Activated CD8-positive, alpha-beta memory T cell treated with anti-CD3 and anti-CD28 coated beads, Interleukin-2, amount 10 ng/mL, durations not matched to agents 7 days and 5 days (primary cell): ENCODE measurements around the gene RPL36A. TPM values are rescaled to one million over a fixed set of nuclear protein-coding genes. Genes with fewer than 3 reads are reported as not detected.

ENCODE experiments used
- ATAC-seq: fragments of 150-1000 bp; cut with Tn5 transposase; one replicate; pipeline ENCODE4 v1.10.0; 2021; ENCODE audit warnings: moderate library complexity
- CTCF ChIA-PET: fragments of 350-600 bp; sonication (Branson Sonifier 250); formaldehyde crosslinking; loops from one replicate; lab custom pipeline; 2021; ENCODE audit warnings: antibody characterized with exemption; lab: Charles Lee
- DNase-seq: peaks from one replicate; pipeline ENCODE4 v3.0.0-alpha.2; 2020
- H3K27ac Mint-ChIP-seq: one replicate; pipeline ENCODE4 v1.8.0; 2021; ENCODE audit warnings: mild to moderate bottlenecking, mixed read lengths
- H3K27me3 Mint-ChIP-seq: one replicate; pipeline ENCODE4 v1.8.0; 2021; ENCODE audit warnings: mixed read lengths
- H3K36me3 Mint-ChIP-seq: one replicate; pipeline ENCODE4 v1.8.0; 2021; ENCODE audit warnings: mild to moderate bottlenecking, mixed read lengths
- H3K4me1 Mint-ChIP-seq: one replicate; pipeline ENCODE4 v1.8.0; 2021; ENCODE audit warnings: mixed read lengths
- H3K4me3 Mint-ChIP-seq: one replicate; pipeline ENCODE4 v1.8.0; 2021; ENCODE audit warnings: mild to moderate bottlenecking, moderate library complexity, mixed read lengths
- H3K9me3 Mint-ChIP-seq: one replicate; pipeline ENCODE4 v1.8.0; 2022; ENCODE audit warnings: low read depth, mixed read lengths
- total RNA-seq, 2 experiments: library from RNA; stranded (reverse); gene quantifications; one replicate each; pipeline ENCODE4 v1.2.3, GENCODE V29; 2021

The RPL36A gene
- 100 to 1,000 TPM; 178 to 225 TPM for total RNA-seq

DNA sequence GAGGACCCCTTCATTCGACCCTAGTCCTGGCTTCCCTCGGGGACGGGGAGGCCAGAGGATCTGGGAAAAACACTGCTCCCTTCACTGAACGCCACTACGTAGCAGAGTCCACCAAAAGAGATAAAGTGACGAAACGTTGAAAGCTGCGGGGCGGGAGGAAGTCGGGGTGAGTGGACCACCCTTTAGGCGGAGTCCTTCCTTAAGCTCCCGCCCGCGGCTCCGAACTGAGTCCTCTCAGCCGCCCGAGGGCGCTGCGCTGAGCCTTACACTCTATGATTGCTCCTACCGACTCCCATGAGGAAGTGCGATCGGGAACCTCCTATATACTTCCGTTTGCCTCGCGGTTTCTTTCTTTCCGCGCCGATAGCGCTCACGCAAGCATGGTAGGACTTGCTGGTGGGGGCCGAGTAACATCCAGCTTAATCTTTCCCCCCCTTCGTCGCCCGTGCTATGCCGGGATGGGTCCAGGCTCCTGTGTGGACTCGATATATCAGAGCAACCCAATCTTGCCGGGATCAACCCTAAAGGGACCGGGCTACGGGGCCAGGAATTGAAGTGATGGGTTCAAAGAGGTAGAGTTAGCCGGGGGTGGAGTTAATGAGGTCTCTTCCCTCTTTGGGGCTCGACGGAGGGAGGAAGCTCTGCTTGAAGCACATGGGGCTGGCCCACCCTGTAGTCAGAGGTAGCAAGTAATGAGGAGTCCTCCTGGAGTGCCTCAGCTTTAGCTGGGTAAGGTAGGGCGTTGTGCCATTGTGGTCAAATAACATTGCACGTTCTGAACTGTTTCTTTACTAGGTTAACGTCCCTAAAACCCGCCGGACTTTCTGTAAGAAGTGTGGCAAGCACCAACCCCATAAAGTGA lies at the start of gene RPL36A:
Gene RPL36A, plus strand, starts transcription at position 348 of the 862 bp plus-strand sequence. Its CDS starts 33 bp downstream, at position 381.
- CTCF ChIA-PET = interaction anchor here (0.8 to 2.0 kb wide), 8 partner anchors 10 to 43 kb away, joined by 3 to 6 read pairs (median 4); partner anchors contain the start of genes GLA and TIMM8A
- peak within 1 kb of the TSS; percentile 88 for H3K4me3 Mint-ChIP-seq
- H3K9me3 Mint-ChIP-seq = no peaks in the 10 kb centered on the region
- DNase-seq (peak; percentile 90), ATAC-seq (peak; percentile 97)
- H3K36me3 Mint-ChIP-seq = peaks cover 31% of the 10 kb centered on the region
- peak within 1 kb of the TSS; percentile 89 for H3K27ac Mint-ChIP-seq
- peaks cover 27% of the 10 kb centered on the region for H3K4me1 Mint-ChIP-seq
- peaks cover 2% of the 10 kb centered on the region for H3K27me3 Mint-ChIP-seq

DNA sequence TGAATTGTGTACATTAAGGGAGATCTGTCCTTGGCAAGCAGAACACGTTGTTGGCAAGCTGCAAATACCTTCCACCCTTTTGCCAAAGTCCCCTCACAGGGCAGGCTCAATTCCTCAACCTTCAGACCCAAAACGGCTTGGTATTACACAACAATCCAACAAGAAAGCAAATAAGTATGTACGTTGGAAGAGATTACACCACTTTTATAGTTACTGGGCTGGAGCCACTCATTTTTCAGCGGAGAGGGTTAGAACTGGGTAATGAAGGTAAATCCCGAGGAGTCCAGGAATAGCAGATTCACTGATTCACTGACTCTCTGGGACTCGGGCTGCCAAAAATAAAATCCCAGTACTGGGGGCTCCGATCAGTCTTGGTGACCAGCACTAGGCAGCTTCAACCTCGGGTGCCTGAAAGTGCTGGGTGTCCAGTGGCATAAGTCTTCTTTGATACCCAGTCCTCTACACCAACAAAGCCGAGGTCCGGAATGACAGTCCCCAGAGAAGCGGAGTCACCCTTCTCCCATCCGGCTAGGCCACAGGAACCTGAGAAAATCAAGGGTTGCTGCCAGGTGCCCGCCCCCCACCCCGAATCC lies 42.9 kb upstream of the RPL36A start:
- H3K36me3 Mint-ChIP-seq = peaks cover 11% of the 10 kb centered on the region
- H3K9me3 Mint-ChIP-seq = no peaks in the 10 kb centered on the region
- H3K27me3 Mint-ChIP-seq = no peaks in the 10 kb centered on the region
- H3K27ac Mint-ChIP-seq = peak overlapping the region; percentile 91
- H3K4me3 Mint-ChIP-seq = peak overlapping the region; percentile 89
- no peak for DNase-seq
- H3K4me1 Mint-ChIP-seq = peaks cover 15% of the 10 kb centered on the region
- CTCF ChIA-PET = interaction anchor here (1.4 kb wide), 1 partner anchor 43 kb away, joined by 5 read pairs; the partner anchor contains the start of gene RPL36A
- ATAC-seq = peak; percentile 7

DNA sequence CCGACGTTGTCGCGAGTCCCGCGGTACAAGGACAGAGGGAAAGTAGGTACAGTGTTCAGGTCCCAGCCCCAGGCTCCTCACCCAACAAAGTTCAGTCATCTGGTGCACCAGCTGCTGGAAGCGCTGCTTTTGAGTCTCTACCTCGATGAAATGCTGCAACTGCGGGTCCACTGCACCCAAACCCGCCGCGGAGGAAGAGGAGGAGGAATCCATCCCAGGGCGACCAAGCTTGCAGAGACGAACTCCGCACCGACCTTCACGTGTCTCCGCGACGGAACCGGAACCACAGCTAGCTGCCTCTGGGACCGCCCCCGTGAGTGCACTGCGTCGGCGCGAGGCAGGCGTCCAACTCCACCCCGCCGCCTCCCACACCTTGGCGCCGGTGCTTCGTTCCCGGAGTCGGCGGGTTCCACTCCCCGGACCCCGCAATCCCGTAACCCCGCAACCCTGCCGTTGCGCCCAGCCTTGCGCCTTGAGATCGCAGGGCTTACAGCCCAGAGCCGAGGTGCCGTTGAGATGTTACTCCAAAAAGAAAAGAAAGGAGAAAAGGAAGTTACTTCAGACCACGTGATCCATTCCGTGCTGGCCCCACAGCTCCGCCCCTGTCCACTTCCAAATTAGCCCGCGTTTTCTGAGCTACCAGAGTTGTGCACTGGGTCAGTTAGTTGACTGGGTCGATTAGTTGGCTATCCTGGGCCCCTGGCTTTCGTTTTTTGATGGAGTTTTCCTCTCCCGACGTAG lies 42.2 kb upstream of the RPL36A start, which contains the start of gene TIMM8A:
Gene TIMM8A, minus strand, starts transcription at position 291 of the 741 bp plus-strand sequence. Its CDS starts 78 bp downstream, at position 213.
- CTCF ChIA-PET = interaction anchor here (1.4 kb wide), 1 partner anchor 42 kb away, joined by 5 read pairs; the partner anchor contains the start of gene RPL36A
- Mint-ChIP-seq H3K4me3 (peak within 1 kb of the TSS; percentile 89), H3K9me3 (no peaks in the 10 kb centered on the region), H3K27ac (peak within 1 kb of the TSS; percentile 91), H3K36me3 (peaks cover 8% of the 10 kb centered on the region), H3K4me1 (peaks cover 15% of the 10 kb centered on the region), H3K27me3 (no peaks in the 10 kb centered on the region)
- ATAC-seq (peak; percentile 99), DNase-seq (peak; percentile 86)

DNA sequence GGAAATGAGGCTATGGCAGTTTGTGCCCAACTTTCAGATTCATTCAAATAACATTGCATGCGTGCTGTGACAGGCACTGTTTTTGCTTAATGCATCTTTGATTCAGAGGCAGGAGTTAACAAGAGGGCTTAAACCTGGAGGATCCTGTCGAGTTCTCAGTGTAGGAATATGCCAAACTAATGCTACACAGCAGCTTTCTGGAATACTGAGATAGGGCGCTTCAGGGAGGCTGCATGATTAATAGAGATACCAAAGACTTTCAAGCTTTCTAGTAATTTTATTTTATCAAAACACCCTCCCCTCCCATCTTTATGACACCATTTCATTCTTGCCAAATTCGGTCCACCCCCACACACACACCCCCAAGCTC lies 41.6 kb upstream of the RPL36A start:
- Mint-ChIP-seq H3K9me3 (no peaks in the 10 kb centered on the region), H3K4me1 (peaks cover 15% of the 10 kb centered on the region), H3K36me3 (peaks cover 5% of the 10 kb centered on the region), H3K27me3 (no peaks in the 10 kb centered on the region), H3K27ac (peak overlapping the region; percentile 91), H3K4me3 (peak overlapping the region; percentile 89)
- ATAC-seq = no peak
- CTCF ChIA-PET = interaction anchor here (0.8 to 1.4 kb wide), 1 partner anchor 42 kb away, joined by 3 to 5 read pairs; the partner anchor contains the start of gene RPL36A
- DNase-seq = no peak

DNA sequence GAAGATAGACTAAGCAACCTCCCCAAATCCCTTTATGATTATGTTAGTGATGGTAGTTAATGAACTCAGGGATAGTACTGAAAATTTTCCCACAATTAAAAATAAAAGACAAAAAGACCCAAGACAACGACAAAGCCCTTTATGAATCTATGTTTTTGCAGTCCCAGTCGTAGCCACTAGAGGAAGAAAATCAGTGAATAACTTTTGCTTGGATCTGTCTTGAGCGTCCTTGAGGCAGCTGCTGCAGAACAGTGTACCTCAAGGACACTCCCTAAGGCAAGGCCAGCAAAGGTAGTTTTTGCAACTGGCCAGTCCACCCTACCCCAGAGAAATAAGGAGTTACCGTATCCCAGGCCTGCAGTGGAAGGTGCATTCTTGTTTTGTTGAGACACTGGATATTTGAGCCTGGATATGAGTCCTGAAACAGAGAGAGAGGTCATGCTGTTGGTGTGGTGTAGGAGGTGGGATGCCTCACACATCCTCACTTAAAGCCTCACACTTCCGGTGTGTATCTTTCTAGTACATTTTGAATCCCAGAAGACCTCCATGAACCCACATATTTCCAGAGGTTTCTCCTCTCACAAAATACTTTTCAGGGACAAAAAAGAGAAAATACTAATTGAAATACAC lies 33.5 kb upstream of the RPL36A start:
- ATAC-seq = no peak
- H3K4me3 Mint-ChIP-seq = no peak overlapping the region
- H3K36me3 Mint-ChIP-seq = no peaks in the 10 kb centered on the region
- H3K9me3 Mint-ChIP-seq = no peaks in the 10 kb centered on the region
- no peak for DNase-seq
- H3K27me3 Mint-ChIP-seq = no peaks in the 10 kb centered on the region
- peaks cover 8% of the 10 kb centered on the region for H3K4me1 Mint-ChIP-seq
- CTCF ChIA-PET = interaction anchor here (1.3 kb wide), 1 partner anchor 33 kb away, joined by 4 read pairs; the partner anchor contains the start of gene RPL36A
- no peak overlapping the region for H3K27ac Mint-ChIP-seq

DNA sequence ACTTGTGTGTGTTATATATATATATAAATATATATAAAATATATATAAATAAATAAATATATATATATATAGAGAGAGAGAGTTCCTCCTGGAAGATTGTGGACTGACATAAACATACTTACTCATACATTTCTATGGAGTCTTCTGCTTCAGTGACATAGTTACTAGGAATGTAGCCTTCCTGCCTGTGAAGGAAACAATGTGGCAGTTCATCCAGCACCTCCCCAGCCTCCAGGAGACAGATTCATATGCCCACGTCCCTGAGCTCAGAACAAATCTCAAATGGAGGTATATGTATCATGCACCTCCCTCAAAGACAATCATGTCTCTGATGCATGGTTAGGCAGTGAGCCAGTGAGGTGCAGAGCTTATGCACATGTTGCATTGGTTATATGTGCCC lies 30.8 kb upstream of the RPL36A start:
- Mint-ChIP-seq H3K27ac (no peak overlapping the region), H3K4me3 (no peak overlapping the region), H3K27me3 (no peaks in the 10 kb centered on the region), H3K9me3 (no peaks in the 10 kb centered on the region), H3K4me1 (peaks cover 8% of the 10 kb centered on the region), H3K36me3 (no peaks in the 10 kb centered on the region)
- DNase-seq = no peak
- CTCF ChIA-PET = no interaction called here
- no peak for ATAC-seq

DNA sequence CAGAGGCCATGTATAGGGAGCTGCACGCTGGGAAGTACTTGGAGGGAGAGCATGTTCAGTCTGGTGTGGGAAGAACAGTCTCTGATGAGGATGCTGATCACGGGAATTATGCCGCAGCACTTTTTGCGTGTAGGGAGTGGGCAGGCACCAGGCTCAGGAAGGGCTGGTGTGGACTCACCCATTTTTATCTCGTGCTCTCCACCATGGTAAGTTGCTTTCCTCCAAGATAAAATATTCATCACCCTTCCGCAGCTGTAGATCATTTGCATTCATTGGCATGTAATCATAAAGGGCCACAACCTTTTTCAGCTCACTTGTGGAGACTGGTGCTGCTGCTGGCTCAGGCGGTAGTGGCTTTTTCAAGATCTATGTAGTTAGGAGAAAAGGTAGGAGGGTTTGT lies 30.4 kb upstream of the RPL36A start:
- CTCF ChIA-PET = no interaction called here

DNA sequence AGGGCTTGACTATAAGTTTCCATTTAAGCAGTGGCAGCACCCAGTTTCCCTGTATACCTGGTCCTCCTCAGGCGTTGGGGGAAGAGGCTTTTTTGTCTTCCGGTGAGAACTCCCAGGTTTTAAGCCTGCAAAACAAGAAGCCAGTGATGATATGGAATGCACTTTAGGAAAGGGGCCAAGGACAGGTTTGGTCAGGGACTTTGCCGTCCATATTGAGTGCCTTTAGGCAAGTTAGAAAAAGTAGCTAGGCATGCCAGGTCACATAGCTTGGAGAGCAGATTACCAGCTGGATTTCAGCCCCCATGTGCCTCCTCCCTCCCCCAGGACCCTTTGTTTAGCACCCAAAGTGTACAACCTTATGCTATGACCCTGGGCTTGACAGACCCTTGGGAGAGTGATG lies 28.7 kb upstream of the RPL36A start:
- DNase-seq (no peak), ATAC-seq (no peak)
- no peak overlapping the region for H3K27ac Mint-ChIP-seq
- H3K36me3 Mint-ChIP-seq = no peaks in the 10 kb centered on the region
- CTCF ChIA-PET = no interaction called here
- H3K9me3 Mint-ChIP-seq = no peaks in the 10 kb centered on the region
- peaks cover 8% of the 10 kb centered on the region for H3K4me1 Mint-ChIP-seq
- H3K4me3 Mint-ChIP-seq = no peak overlapping the region
- H3K27me3 Mint-ChIP-seq = no peaks in the 10 kb centered on the region

More for the DNA sequence above, 30.4 kb upstream of the RPL36A start:
- no peak overlapping the region for H3K27ac Mint-ChIP-seq
- H3K9me3 Mint-ChIP-seq = no peaks in the 10 kb centered on the region
- DNase-seq (no peak), ATAC-seq (no peak)
- H3K36me3 Mint-ChIP-seq = no peaks in the 10 kb centered on the region
- peaks cover 8% of the 10 kb centered on the region for H3K4me1 Mint-ChIP-seq
- H3K27me3 Mint-ChIP-seq = no peaks in the 10 kb centered on the region
- H3K4me3 Mint-ChIP-seq = no peak overlapping the region

DNA sequence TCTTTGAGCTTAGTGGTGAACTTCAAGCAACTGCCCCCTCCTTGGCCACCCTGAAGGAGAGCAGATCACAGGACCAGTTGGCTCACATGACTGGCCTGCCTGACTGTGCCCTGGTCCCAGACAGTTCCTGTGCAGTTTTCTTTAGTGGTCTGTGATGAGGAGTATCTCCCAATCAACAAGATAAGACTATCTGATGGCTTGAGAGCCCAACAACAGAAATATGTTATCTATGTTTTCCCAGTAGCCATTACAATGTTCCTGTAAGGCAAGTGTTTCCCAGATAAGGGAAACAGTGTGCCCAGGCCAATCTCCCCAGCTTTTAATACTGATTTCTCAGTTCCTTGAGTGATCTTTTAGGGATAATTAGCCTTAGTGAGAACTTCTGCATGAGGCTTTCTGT lies 28.1 kb upstream of the RPL36A start:
- Mint-ChIP-seq H3K27me3 (no peaks in the 10 kb centered on the region), H3K27ac (no peak overlapping the region), H3K9me3 (no peaks in the 10 kb centered on the region), H3K4me1 (peaks cover 6% of the 10 kb centered on the region), H3K36me3 (no peaks in the 10 kb centered on the region), H3K4me3 (no peak overlapping the region)
- no peak for ATAC-seq
- CTCF ChIA-PET = no interaction called here
- no peak for DNase-seq

DNA sequence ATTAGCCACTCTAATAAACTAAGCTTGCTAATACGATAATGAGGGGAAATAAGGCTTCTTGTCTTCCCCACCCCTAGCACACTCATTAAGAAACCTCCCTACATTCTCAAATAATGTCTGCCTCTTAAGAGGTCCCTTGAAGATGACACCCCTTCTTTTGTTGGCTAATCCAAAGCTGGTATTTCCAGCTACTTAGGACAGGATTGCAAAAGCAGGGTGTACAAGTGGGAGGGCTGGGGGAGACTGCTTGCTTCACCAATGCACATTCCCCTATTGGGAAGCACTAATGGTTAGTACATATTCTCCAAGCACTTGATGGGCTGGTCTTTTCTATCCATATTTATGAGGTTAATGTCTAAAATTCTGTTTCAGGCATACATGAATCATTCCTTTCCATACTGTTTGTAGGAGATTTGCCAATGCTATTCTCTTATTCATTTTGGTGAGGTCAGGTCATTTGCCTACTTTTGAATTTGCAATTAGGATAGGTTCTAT lies 25.5 kb upstream of the RPL36A start:
- Mint-ChIP-seq H3K4me1 (no peaks in the 10 kb centered on the region), H3K27ac (no peak overlapping the region), H3K9me3 (no peaks in the 10 kb centered on the region), H3K36me3 (no peaks in the 10 kb centered on the region), H3K4me3 (no peak overlapping the region), H3K27me3 (peaks cover 2% of the 10 kb centered on the region)
- no peak for ATAC-seq
- no peak for DNase-seq
- CTCF ChIA-PET = no interaction called here

DNA sequence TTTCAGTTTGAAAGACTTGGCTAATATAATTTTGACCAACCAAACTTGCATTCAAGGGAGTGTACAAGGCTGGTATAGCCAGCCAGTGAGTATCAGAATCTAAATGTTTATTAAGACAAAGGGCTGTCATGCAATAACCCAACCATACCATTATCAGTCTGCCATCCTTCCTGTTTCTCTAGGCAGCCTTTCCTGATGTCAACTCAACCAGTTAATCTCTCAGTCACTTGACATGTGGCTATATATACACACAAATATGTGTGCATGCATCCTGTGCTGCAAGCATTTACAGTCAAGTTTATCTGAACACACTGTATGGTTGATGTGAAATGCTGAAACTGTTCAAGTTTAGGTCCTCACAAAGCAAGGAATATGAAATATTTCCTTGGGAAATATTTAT lies 22.0 kb upstream of the RPL36A start:
- H3K9me3 Mint-ChIP-seq = no peaks in the 10 kb centered on the region
- H3K4me3 Mint-ChIP-seq = no peak overlapping the region
- DNase-seq (no peak), ATAC-seq (no peak)
- H3K27ac Mint-ChIP-seq = no peak overlapping the region
- peaks cover 2% of the 10 kb centered on the region for H3K27me3 Mint-ChIP-seq
- no peaks in the 10 kb centered on the region for H3K36me3 Mint-ChIP-seq
- CTCF ChIA-PET = no interaction called here
- no peaks in the 10 kb centered on the region for H3K4me1 Mint-ChIP-seq

DNA sequence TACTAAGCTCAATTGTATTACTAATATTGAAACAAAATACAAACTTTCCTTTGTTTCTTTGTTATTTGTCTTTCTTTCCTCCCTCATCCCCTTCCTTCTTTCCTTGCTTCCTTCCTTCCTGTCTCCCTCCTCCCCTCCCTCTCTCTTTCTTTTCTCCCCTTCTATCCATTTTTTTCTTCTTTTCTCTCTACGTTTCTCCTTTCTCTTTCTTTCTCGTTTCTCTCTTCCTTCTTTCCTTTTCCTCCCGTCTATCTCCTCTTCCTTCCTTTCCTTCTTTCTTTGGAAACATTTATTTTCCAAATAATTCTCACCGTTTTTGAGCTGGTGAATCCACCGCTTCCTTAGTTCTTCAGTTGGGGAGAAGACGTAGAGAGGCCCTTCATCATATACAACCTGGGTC lies 21.1 kb upstream of the RPL36A start:
- CTCF ChIA-PET = no interaction called here
- H3K27ac Mint-ChIP-seq = no peak overlapping the region

More for the DNA sequence above, 21.1 kb upstream of the RPL36A start:
- Mint-ChIP-seq H3K4me1 (no peaks in the 10 kb centered on the region), H3K27me3 (peaks cover 5% of the 10 kb centered on the region), H3K36me3 (no peaks in the 10 kb centered on the region), H3K4me3 (no peak overlapping the region), H3K9me3 (no peaks in the 10 kb centered on the region)
- DNase-seq (no peak), ATAC-seq (no peak)
